H1 (cell line): ENCODE results near the gene FMC1. TPM values are rescaled to one million over a fixed set of nuclear protein-coding genes. Genes with fewer than 3 reads are reported as not detected.

ENCODE experiments used
- CTCF ChIA-PET: fragments of 300-600 bp; sonication (Branson Sonifier 250); formaldehyde crosslinking; loops from one replicate; lab custom pipeline; 2021; ENCODE audit not compliant: partially characterized antibody; lab: Charles Lee
- POLR2A ChIA-PET: fragments of 300-600 bp; sonication (Branson Sonifier 250); formaldehyde crosslinking; loops from one replicate; lab custom pipeline; 2021; ENCODE audit warnings: inconsistent platforms; ENCODE audit not compliant: partially characterized antibody; lab: Charles Lee
- DNase-seq, 2 experiments: peaks; one replicate each; pipeline versions ENCODE4 v3.0.0 to v3.0.0-alpha.2; 2010 to 2022; ENCODE audit warnings: low spot score in 2 of 2, low read depth in 1 of 2, mixed read lengths in 1 of 2
- FAIRE-seq: peaks from 2 replicates; lab custom pipeline; 2011; peaks lifted over from hg19 to GRCh38; lab: Jason Lieb, UNC
- H2AFZ ChIP-seq: 2 replicates; pipeline ENCODE4 v1.8.1; 2012; ENCODE audit warnings: low read length, inconsistent platforms
- H2AK5ac ChIP-seq: 2 replicates; pipeline ENCODE4 v1.6.1; 2013; ENCODE audit warnings: low read depth, low read length
- H2BK120ac ChIP-seq: replicated peaks from 2 replicates; pipeline ENCODE3; 2013; ENCODE audit warnings: low read depth, low read length, inconsistent platforms
- H2BK12ac ChIP-seq: 2 replicates; pipeline ENCODE4 v1.6.1; 2013; ENCODE audit warnings: low read depth, low read length
- H2BK15ac ChIP-seq: 2 replicates; pipeline ENCODE4 v1.6.1; 2013; ENCODE audit warnings: low read length
- H2BK20ac ChIP-seq: 2 replicates; pipeline ENCODE4 v1.6.1; 2013; ENCODE audit warnings: low read length
- H2BK5ac ChIP-seq: 2 replicates; pipeline ENCODE4 v1.6.1; 2013; ENCODE audit warnings: low read depth, low read length
- H3K14ac ChIP-seq: 2 replicates; pipeline ENCODE4 v1.6.1; 2013; ENCODE audit warnings: inconsistent platforms; ENCODE audit not compliant: insufficient read length
- H3K18ac ChIP-seq: 2 replicates; pipeline ENCODE4 v1.6.1; 2013; ENCODE audit warnings: low read length; ENCODE audit errors: extremely low read depth
- H3K23ac ChIP-seq: 2 replicates; pipeline ENCODE4 v1.6.1; 2013; ENCODE audit warnings: inconsistent platforms; ENCODE audit not compliant: insufficient read length
- H3K23me2 ChIP-seq: 2 replicates; pipeline ENCODE4 v1.6.1; 2013; ENCODE audit warnings: low read depth, low read length
- H3K27ac ChIP-seq: 2 replicates; pipeline ENCODE4 v1.6.1; 2011; ENCODE audit warnings: low read depth, low read length, inconsistent platforms
- H3K27me3 ChIP-seq, 4 experiments: replicated peaks in 1 of 4; 1 replicate in 1 of 4; 2 replicates in 3 of 4; pipeline versions ENCODE4 v1.6.1 to v1.8.1; 2011 to 2013; ENCODE audit warnings: low read length in 3 of 4, mild to moderate bottlenecking in 3 of 4, inconsistent platforms in 2 of 4, mixed read lengths in 2 of 4, moderate library complexity in 1 of 4; ENCODE audit not compliant: control insufficient read depth in 3 of 4, insufficient read depth in 3 of 4; ENCODE audit errors: extremely low read depth in 1 of 4
- H3K36me3 ChIP-seq, 4 experiments: 2 replicates each; pipeline versions ENCODE4 v1.6.1 to v1.8.1; 2011 to 2013; ENCODE audit warnings: mild to moderate bottlenecking in 4 of 4, low read length in 3 of 4, moderate library complexity in 2 of 4, control low read depth in 1 of 4, inconsistent platforms in 1 of 4; ENCODE audit not compliant: insufficient read depth in 4 of 4, control insufficient read depth in 2 of 4
- H3K4ac ChIP-seq: replicated peaks from 2 replicates; pipeline ENCODE3; 2013; ENCODE audit warnings: low read length, low read depth, mixed read lengths, inconsistent platforms; ENCODE audit not compliant: insufficient read length
- H3K4me1 ChIP-seq, 4 experiments: replicated peaks in 1 of 4; 1 replicate in 1 of 4; 2 replicates in 3 of 4; pipeline versions ENCODE4 v1.6.1 to v1.8.1; 2011 to 2013; ENCODE audit warnings: low read length in 3 of 4, inconsistent platforms in 2 of 4, mixed read lengths in 1 of 4; ENCODE audit not compliant: insufficient read depth in 4 of 4, control insufficient read depth in 3 of 4
- H3K4me2 ChIP-seq, 2 experiments: 2 replicates each; pipeline versions ENCODE4 v1.6.1 to v1.8.1; 2011 to 2013; ENCODE audit warnings: low read depth in 2 of 2, low read length in 2 of 2, control low read depth in 1 of 2, inconsistent platforms in 1 of 2, mild to moderate bottlenecking in 1 of 2; ENCODE audit not compliant: insufficient read depth in 1 of 2
- H3K4me3 ChIP-seq, 4 experiments: fragments of 200-600, 300-600 bp in 1 of 4; sonication (generic), shearing (Covaris generic), sonication (Bioruptor Twin) in 1 of 4; 2 replicates each; pipeline versions ENCODE4 v1.5.1 to v1.8.1; 2011 to 2016; ENCODE audit warnings: low read length in 4 of 4, low read depth in 3 of 4, control low read depth in 2 of 4, inconsistent platforms in 2 of 4, mild to moderate bottlenecking in 2 of 4, mixed read lengths in 1 of 4, moderate library complexity in 1 of 4; ENCODE audit not compliant: insufficient read depth in 2 of 4; ENCODE audit errors: extremely low read depth in 1 of 4
- H3K56ac ChIP-seq: replicated peaks from 2 replicates; pipeline ENCODE3; 2013; ENCODE audit warnings: low read depth, mild to moderate bottlenecking, mixed read lengths, low read length, inconsistent platforms; ENCODE audit not compliant: insufficient read length
- H3K79me1 ChIP-seq: 2 replicates; pipeline ENCODE4 v1.6.1; 2013; ENCODE audit warnings: low read depth, low read length, control low read depth
- H3K79me2 ChIP-seq, 2 experiments: 2 replicates each; pipeline versions ENCODE4 v1.6.1 to v1.8.1; 2012 to 2013; ENCODE audit warnings: low read length in 2 of 2, mild to moderate bottlenecking in 2 of 2, inconsistent platforms in 1 of 2; ENCODE audit not compliant: insufficient read depth in 2 of 2, control insufficient read depth in 1 of 2
- H3K9ac ChIP-seq, 4 experiments: replicated peaks in 1 of 4; 1 replicate in 1 of 4; 2 replicates in 3 of 4; pipeline versions ENCODE4 v1.6.1 to v1.8.1; 2011 to 2013; ENCODE audit warnings: low read depth in 3 of 4, low read length in 3 of 4, control low read depth in 2 of 4, mild to moderate bottlenecking in 2 of 4, moderate library complexity in 2 of 4, inconsistent platforms in 1 of 4; ENCODE audit errors: extremely low read depth in 1 of 4
- H3K9me3 ChIP-seq, 2 experiments: 2 replicates each; pipeline versions ENCODE4 v1.6.1 to v1.8.1; 2012 to 2013; ENCODE audit warnings: mild to moderate bottlenecking in 2 of 2, moderate library complexity in 2 of 2, control low read depth in 1 of 2, inconsistent platforms in 1 of 2, low read depth in 1 of 2, low read length in 1 of 2, mixed read lengths in 1 of 2; ENCODE audit not compliant: insufficient read depth in 2 of 2
- H4K20me1 ChIP-seq, 2 experiments: replicated peaks in 1 of 2; 2 replicates each; pipeline versions ENCODE3 to v1.8.1; 2011 to 2013; ENCODE audit warnings: inconsistent platforms in 2 of 2, low read length in 2 of 2, mild to moderate bottlenecking in 1 of 2; ENCODE audit not compliant: insufficient read depth in 2 of 2, control insufficient read depth in 1 of 2
- H4K5ac ChIP-seq: 2 replicates; pipeline ENCODE4 v1.6.1; 2013; ENCODE audit warnings: low read length, low read depth, mixed read lengths, inconsistent platforms; ENCODE audit not compliant: insufficient read length
- H4K8ac ChIP-seq: 2 replicates; pipeline ENCODE4 v1.8.0; 2013; ENCODE audit warnings: mild to moderate bottlenecking, moderate library complexity, low read length, inconsistent platforms; ENCODE audit not compliant: insufficient read depth; ENCODE audit errors: extremely low read depth
- H4K91ac ChIP-seq: replicated peaks from 2 replicates; pipeline ENCODE3; 2013; ENCODE audit warnings: low read length, mixed read lengths, inconsistent platforms; ENCODE audit not compliant: insufficient read length
- BACH1 ChIP-seq: IDR thresholded peaks from 2 replicates; pipeline ENCODE4 v1.6.1; 2012; ENCODE audit warnings: low read length, improper control_type of control experiment
- CHD1 ChIP-seq: IDR thresholded peaks from 2 replicates; pipeline ENCODE4 v1.6.1; 2012; ENCODE audit warnings: low read depth, low read length, improper control_type of control experiment
- EP300 ChIP-seq, 2 experiments: IDR thresholded peaks; 1 replicate in 1 of 2; 2 replicates in 1 of 2; pipeline ENCODE4 v1.6.1; 2011 to 2012; ENCODE audit warnings: low read depth in 2 of 2, low read length in 2 of 2, mild to moderate bottlenecking in 2 of 2, borderline replicate concordance in 1 of 2, inconsistent platforms in 1 of 2, moderate library complexity in 1 of 2
- EZH2 ChIP-seq: fragments of 200-600 bp; sonication (generic); IDR thresholded peaks from 2 replicates; pipeline ENCODE4 v1.7.1; 2012; ENCODE audit warnings: low read depth, mild to moderate bottlenecking, moderate library complexity, low read length, inconsistent platforms; ENCODE audit not compliant: severe bottlenecking
- GTF2F1 ChIP-seq: IDR thresholded peaks from 2 replicates; pipeline ENCODE4 v1.6.1; 2012; ENCODE audit warnings: low read depth, low read length, improper control_type of control experiment, borderline replicate concordance
- HDAC6 ChIP-seq: IDR thresholded peaks from one replicate; pipeline ENCODE4 v1.7.1; 2012; ENCODE audit warnings: low read depth, mild to moderate bottlenecking, inconsistent platforms, low read length, moderate library complexity
- KDM4A ChIP-seq: IDR thresholded peaks from one replicate; pipeline ENCODE4 v1.7.1; 2012; ENCODE audit warnings: low read depth, mild to moderate bottlenecking, moderate library complexity, low read length, inconsistent platforms; ENCODE audit not compliant: severe bottlenecking
- SAP30 ChIP-seq: fragments of 300-600 bp; sonication (generic); IDR thresholded peaks from 2 replicates; pipeline ENCODE4 v1.7.1; 2012; ENCODE audit warnings: low read length, moderate library complexity, mild to moderate bottlenecking, inconsistent platforms; ENCODE audit not compliant: insufficient read depth, insufficient replicate concordance
- SIN3A ChIP-seq, 2 experiments: IDR thresholded peaks in 1 of 2; conservative IDR thresholded peaks in 1 of 2; 2 replicates each; pipeline ENCODE4 v1.6.1; 2011 to 2012; ENCODE audit warnings: low read length in 2 of 2, improper control_type of control experiment in 1 of 2, low read depth in 1 of 2, mild to moderate bottlenecking in 1 of 2
- TAF1 ChIP-seq: IDR thresholded peaks from 2 replicates; pipeline ENCODE4 v1.6.1; 2011; ENCODE audit warnings: mild to moderate bottlenecking, low read depth, low read length
- WGBS, 2 experiments: shearing (Covaris generic) in 1 of 2; methylation state at CpG; one replicate each; pipeline versions ENCODE4 v1.1.6 to v1.1.7; 2013 to 2015; ENCODE audit warnings: low lambda C conversion rate in 2 of 2, mixed read lengths in 2 of 2, inconsistent platforms in 1 of 2, low coverage in 1 of 2, missing lambda C conversion rate in 1 of 2; ENCODE audit not compliant: insufficient replicate concordance in 2 of 2, insufficient coverage in 1 of 2, insufficient read length in 1 of 2; ENCODE audit errors: extremely low coverage in 1 of 2, missing lambda C conversion rate in 1 of 2; 5-methylcytosine and 5-hydroxymethylcytosine counted together
- polyA plus RNA-seq, 7 experiments: library from polyadenylated mRNA; depleted of rRNA in 3 of 7; stranded (reverse) in 5 of 7; unstranded in 2 of 7; fragments of >200 nt in 5 of 7; fragments of 200-250 nt in 2 of 7; gene quantifications; 1 replicate in 5 of 7; 2 replicates in 1 of 7; 4 replicates in 1 of 7; pipeline versions ENCODE4 v1.2.1 to v1.2.3, GENCODE V29; 2011 to 2013; ENCODE audit warnings: missing spikeins in 2 of 7, mixed read lengths in 2 of 7
- total RNA-seq: library from RNA; stranded (reverse); fragmentation: NEBNext Ultra II Directional; extraction: Animal tissue kit (Norgen Biotek cat#: 25700); gene quantifications from 2 replicates; pipeline ENCODE4 v1.2.1, GENCODE V29; 2021

FMC1 gene
- total and polyA plus RNA-seq, 2 of the 8 experiments (the other 6 are each of a cell fraction or from before 2014, with no cell fraction given), result 15.8 to 28.4 TPM

- peak within 1 kb of the TSS; percentile 96 for H3K56ac ChIP-seq
- FAIRE-seq (no peak), DNase-seq (peak; percentile 96 to 99)
- H4K91ac ChIP-seq, result peak within 1 kb of the TSS; percentile 100
- H2BK5ac ChIP-seq, result peak within 1 kb of the TSS; percentile 98
- H2AFZ ChIP-seq, result no peak within 1 kb of the TSS
- no peaks in the 10 kb centered on the region; the same call in 1 of the 2 replicates for H3K23me2 ChIP-seq
- peak within 1 kb of the TSS; percentile 72 for H2BK120ac ChIP-seq
- peak within 1 kb of the TSS; percentile 86 for H2BK12ac ChIP-seq
- H2AK5ac ChIP-seq, result peak within 1 kb of the TSS; percentile 70
- peak within 1 kb of the TSS; percentile 100 for H3K18ac ChIP-seq
- H3K79me1 ChIP-seq, result no peaks in the 10 kb centered on the region
- peaks cover 2 to 3% of the 10 kb centered on the region in 2 experiments for H4K20me1 ChIP-seq
- peak within 1 kb of the TSS; percentile 95 to 99 (median 98) for H3K9ac ChIP-seq
- peak within 1 kb of the TSS; percentile 98 for H4K5ac ChIP-seq
- H3K79me2 ChIP-seq, result peaks cover 26 to 41% of the 10 kb centered on the region in 2 experiments
- no peak within 1 kb of the TSS for H3K23ac ChIP-seq
- H3K4me2 ChIP-seq, result peak within 1 kb of the TSS; percentile 68 to 74
- no peaks in the 10 kb centered on the region for H3K9me3 ChIP-seq
- H3K4me1 ChIP-seq, result peaks cover 5 to 9% (median 7%) of the 10 kb centered on the region in 4 experiments
- H2BK20ac ChIP-seq, result peak within 1 kb of the TSS; percentile 61; the same call in 1 of the 2 replicates
- CTCF ChIA-PET, result interaction anchor here (1.0 kb wide), 1 partner anchor 39 kb away, joined by 4 read pairs; no protein-coding TSS in a partner anchor
- POLR2A ChIA-PET, result interaction anchor here (0.9 to 3.9 kb wide), 21 partner anchors 8 to 149 kb away, joined by 3 to 40 read pairs (median 4); partner anchors contain the start of gene KLRG2
- peak within 1 kb of the TSS; percentile 91 for H3K4ac ChIP-seq
- no peak within 1 kb of the TSS for H3K14ac ChIP-seq
- H3K36me3 ChIP-seq, result peaks cover 0 to 6% (median 0%) of the 10 kb centered on the region in 4 experiments; a peak in 1 of 8 replicates
- 0 out of 2 replicates have a peak within 1 kb of the TSS, but pooled peaks have one; percentile 93 for H2BK15ac ChIP-seq
- H3K27ac ChIP-seq, result peak within 1 kb of the TSS; percentile 94
- peak within 1 kb of the TSS; percentile 99; the same call in 1 of the 2 replicates for H4K8ac ChIP-seq
- peak within 1 kb of the TSS; percentile 88 to 99 (median 94) for H3K4me3 ChIP-seq
- WGBS, 2 experiments, result 0% methylated on average over 69 of the region's 98 CpGs; no CpG with 5 or more reads in 1 of the 2 experiments
- no peaks in the 10 kb centered on the region for H3K27me3 ChIP-seq
- TF ChIP-seq CHD1 (no peak), EZH2 (no peak), SIN3A (conservative IDR thresholded peaks at IDR 0.05 in 1 of 2, IDR thresholded peaks at IDR 0.05 in 1 of 2; ENCODE audit: low read depth in 1 of 2, low read length in 2 of 2) (peak in 1 of 2 experiments; percentile 59; a peak in 1 of 4 replicates), SAP30 (no peak), EP300 (IDR thresholded peaks at IDR 0.05; ENCODE audit: borderline replicate concordance in 1 of 2, low read depth in 2 of 2, low read length in 2 of 2) (no peak), BACH1 (peak; percentile 77), HDAC6 (no peak), TAF1 (peak; percentile 99), KDM4A (peak; percentile 66), GTF2F1 (peak; percentile 90; the same call in 1 of the 2 replicates)
These were observed 18.5 kb downstream of the FMC1 start, which contains the start of gene LUC7L2 for GRCh38 chr7:139359366-139360209. Gene LUC7L2 (plus strand): TSS chr7:139359894. CDS start chr7:139360262, 368 bp downstream.
